A549 (cell line): Measurements from ENCODE around the gene PXDN. TPM values are rescaled to one million over a fixed set of nuclear protein-coding genes. Genes with fewer than 3 reads are reported as not detected.

Source experiments
- ATAC-seq, 2 experiments: fragments of 200-7000 bp in 1 of 2; fragments of >200 bp in 1 of 2; cut with Nextera tagmentation in 1 of 2; cut with Tn5 transposase in 1 of 2; 3 replicates each; pipeline versions ENCODE4 v1.8.0 to v1.9.1; 2018 to 2020; ENCODE audit warnings: mild to moderate bottlenecking in 1 of 2, moderate library complexity in 1 of 2
- CTCF ChIA-PET: fragments of 300-600 bp; sonication (Branson Sonifier 250); formaldehyde crosslinking; extraction: SDS; loops from one replicate; lab custom pipeline; 2021; ENCODE audit warnings: antibody characterized with exemption, inconsistent platforms; lab: Yijun Ruan, JAX
- POLR2A ChIA-PET: fragments of 350-600 bp; formaldehyde crosslinking; extraction: SDS; loops from one replicate; lab custom pipeline; 2021; ENCODE audit warnings: antibody characterized with exemption, inconsistent platforms; lab: Yijun Ruan, JAX
- DNase-seq, 2 experiments: peaks; one replicate each; pipeline versions ENCODE4 v3.0.0 to v3.0.0-alpha.2; 2011 to 2016; ENCODE audit warnings: low read depth in 1 of 2, low spot score in 1 of 2
- FAIRE-seq: peaks from 2 replicates; lab custom pipeline; 2011; peaks lifted over from hg19 to GRCh38; lab: Jason Lieb, UNC
- H3K27ac ChIP-seq, 2 experiments: fragments of >200 bp; sonication (Bioruptor Twin); formaldehyde crosslinking; 3 replicates each; pipeline ENCODE4 v1.5.1; 2016 to 2017
- H3K4me1 ChIP-seq: fragments of >200 bp; sonication (Bioruptor Twin); formaldehyde crosslinking; 3 replicates; pipeline ENCODE4 v1.6.1; 2016
- H3K4me2 ChIP-seq: fragments of >200 bp; sonication (Bioruptor Twin); formaldehyde crosslinking; 3 replicates; pipeline ENCODE4 v1.6.1; 2016
- H3K4me3 ChIP-seq: fragments of >200 bp; sonication (Bioruptor Twin); formaldehyde crosslinking; 3 replicates; pipeline ENCODE4 v1.5.1; 2016
- H3K9me3 ChIP-seq: fragments of >200 bp; sonication (Bioruptor Twin); formaldehyde crosslinking; 3 replicates; pipeline ENCODE4 v1.6.1; 2016
- BCL3 ChIP-seq: fragments of >200 bp; sonication (Bioruptor Twin); formaldehyde crosslinking; IDR thresholded peaks from 3 replicates; pipeline ENCODE4 v1.6.1; 2016
- BHLHE40 ChIP-seq: IDR thresholded peaks from 2 replicates; pipeline ENCODE4 v1.6.1; 2012; ENCODE audit warnings: low read depth, low read length, inconsistent platforms
- CHD2 ChIP-seq: fragments of 150-350 bp; IDR thresholded peaks from 2 replicates; pipeline ENCODE4 v1.6.1; 2014; ENCODE audit warnings: low read length; ENCODE audit not compliant: partially characterized antibody
- EHF ChIP-seq: fragments of 250-450 bp; sonication (Bioruptor Pico); IDR thresholded peaks from 2 replicates; pipeline ENCODE4 v1.5.0; 2020; ENCODE audit warnings: mild to moderate bottlenecking
- ELK1 ChIP-seq: fragments of 150-350 bp; IDR thresholded peaks from 2 replicates; pipeline ENCODE4 v1.6.1; 2014; ENCODE audit warnings: low read depth, mild to moderate bottlenecking, low read length
- ESRRA ChIP-seq: fragments of 150-350 bp; IDR thresholded peaks from 2 replicates; pipeline ENCODE4 v1.6.1; 2014; ENCODE audit warnings: mild to moderate bottlenecking, low read length, borderline replicate concordance
- HES2 ChIP-seq: fragments of >200 bp; sonication (Bioruptor Twin); formaldehyde crosslinking; IDR thresholded peaks from 2 replicates; pipeline ENCODE4 v1.6.1; 2016
- HEYL ChIP-seq: fragments of 250-450 bp; sonication (Bioruptor Pico); IDR thresholded peaks from 2 replicates; pipeline ENCODE4 v1.8.0; 2021; ENCODE audit warnings: mild to moderate bottlenecking, moderate library complexity
- HMGXB4 ChIP-seq: fragments of 250-450 bp; sonication (Bioruptor Pico); IDR thresholded peaks from 2 replicates; pipeline ENCODE4 v1.5.0; 2021; ENCODE audit warnings: mild to moderate bottlenecking, moderate library complexity, borderline replicate concordance
- HOXA7 ChIP-seq: fragments of 250-450 bp; sonication (Bioruptor Pico); IDR thresholded peaks from 2 replicates; pipeline ENCODE4 v1.5.0; 2020; ENCODE audit warnings: mild to moderate bottlenecking, moderate library complexity
- HOXB13 ChIP-seq: fragments of 250-450 bp; sonication (Bioruptor Pico); IDR thresholded peaks from 2 replicates; pipeline ENCODE4 v1.5.0; 2020; ENCODE audit warnings: low read depth, mild to moderate bottlenecking, moderate library complexity
- HOXB5 ChIP-seq: fragments of 250-450 bp; sonication (Bioruptor Pico); IDR thresholded peaks from 2 replicates; pipeline ENCODE4 v1.5.0; 2020; ENCODE audit warnings: mild to moderate bottlenecking, moderate library complexity
- MAX ChIP-seq: IDR thresholded peaks from 2 replicates; pipeline ENCODE4 v1.6.1; 2012
- NFE2L2 ChIP-seq: fragments of 150-350 bp; conservative IDR thresholded peaks from 2 replicates; pipeline ENCODE4 v1.6.1; 2014; ENCODE audit warnings: low read length
- PBX3 ChIP-seq: IDR thresholded peaks from 2 replicates; pipeline ENCODE4 v1.6.1; 2012
- PHF8 ChIP-seq: fragments of 200-600 bp; sonication (generic); IDR thresholded peaks from 2 replicates; pipeline ENCODE4 v1.6.1; 2016; ENCODE audit warnings: low read depth, mild to moderate bottlenecking, antibody characterized with exemption, moderate library complexity, borderline replicate concordance
- POLR2A ChIP-seq: IDR thresholded peaks from 2 replicates; pipeline ENCODE4 v1.6.1; 2012; ENCODE audit warnings: mild to moderate bottlenecking, low read length
- RAD21 ChIP-seq, 2 experiments: fragments of >200 bp in 1 of 2; sonication (Bioruptor Twin) in 1 of 2; formaldehyde crosslinking in 1 of 2; IDR thresholded peaks in 1 of 2; conservative IDR thresholded peaks in 1 of 2; 2 replicates in 1 of 2; 3 replicates in 1 of 2; pipeline ENCODE4 v1.6.1; 2012 to 2018; ENCODE audit warnings: inconsistent platforms in 1 of 2
- RCOR1 ChIP-seq: fragments of 150-350 bp; IDR thresholded peaks from 2 replicates; pipeline ENCODE4 v1.6.1; 2014; ENCODE audit warnings: antibody characterized with exemption, low read length, low read depth
- RFX5 ChIP-seq: fragments of 450-650 bp; IDR thresholded peaks from 2 replicates; pipeline ENCODE4 v1.7.1; 2014; ENCODE audit warnings: antibody characterized with exemption, mild to moderate bottlenecking, moderate library complexity
- RNF2 ChIP-seq: fragments of 200-600 bp; sonication (generic); IDR thresholded peaks from 2 replicates; pipeline ENCODE4 v1.6.1; 2016; ENCODE audit warnings: low read depth, mild to moderate bottlenecking, antibody characterized with exemption, moderate library complexity, borderline replicate concordance
- SMC3 ChIP-seq: fragments of >200 bp; sonication (Bioruptor Twin); formaldehyde crosslinking; IDR thresholded peaks from 3 replicates; pipeline ENCODE4 v1.6.1; 2018; ENCODE audit warnings: inconsistent platforms
- TFCP2L1 ChIP-seq: fragments of 250-450 bp; sonication (Bioruptor Pico); IDR thresholded peaks from 2 replicates; pipeline ENCODE4 v1.5.0; 2021; ENCODE audit warnings: mild to moderate bottlenecking
- ZNF302 ChIP-seq: fragments of 250-450 bp; sonication (Bioruptor Pico); IDR thresholded peaks from 2 replicates; pipeline ENCODE4 v1.9.0; 2021; ENCODE audit warnings: inconsistent platforms, mild to moderate bottlenecking, moderate library complexity
- WGBS: methylation state at CpG from one replicate; pipeline ENCODE4 v1.1.6; 2017; ENCODE audit errors: missing lambda C conversion rate; 5-methylcytosine and 5-hydroxymethylcytosine counted together
- polyA plus RNA-seq, 4 experiments: library from polyadenylated mRNA; depleted of rRNA in 3 of 4; stranded (reverse); fragments of >200 nt; fragmentation: RNase III in 1 of 4; extraction: RNeasy Plus Mini Kit Qiagen cat#74134 plus additional on column Dnase treatment in 1 of 4; gene quantifications; 2 replicates in 3 of 4; 3 replicates in 1 of 4; pipeline ENCODE4 v1.2.3, GENCODE V29; 2011 to 2017

Gene PXDN
- polyA plus RNA-seq, 2 of the 4 experiments (the other 2 are of a cell fraction) = 3.7 to 7.3 TPM

- Histone ChIP-seq H3K4me3 (no peak overlapping the region), H3K27ac (no peak overlapping the region)
- FAIRE-seq = no peak
These were observed 126.8 kb downstream of the PXDN start for GRCh38 chr2:1617425-1618021.

GRCh38 chr2:1614564-1614963 is 129.8 kb downstream of the PXDN start:
- Histone ChIP-seq H3K4me2 (no peak overlapping the region), H3K9me3 (no peaks in the 10 kb centered on the region), H3K4me3 (no peak overlapping the region), H3K27ac (no peak overlapping the region), H3K4me1 (no peaks in the 10 kb centered on the region)
- CTCF ChIA-PET = no interaction called here
- 48% methylated on average over 10 of the region's 10 CpGs for WGBS
- FAIRE-seq (no peak), ATAC-seq (no peak), DNase-seq (no peak)
- POLR2A ChIA-PET = no interaction called here
- TF ChIP-seq BCL3 (no peak), BHLHE40 (no peak), RCOR1 (no peak), RFX5 (no peak), SMC3 (no peak), PHF8 (no peak), HOXB13 (CRISPR knock-in tag) (no peak), NFE2L2 (no peak), HOXB5 (CRISPR knock-in tag) (no peak), ESRRA (no peak), HMGXB4 (no peak), HEYL (CRISPR knock-in tag) (no peak), RNF2 (no peak), ELK1 (no peak), TFCP2L1 (CRISPR knock-in tag) (no peak), EHF (CRISPR knock-in tag) (no peak)

More at GRCh38 chr2:1617425-1618021, 126.8 kb downstream of the PXDN start:
- no peak overlapping the region for H3K4me2 ChIP-seq
- POLR2A ChIA-PET = no interaction called here
- DNase-seq (no peak), ATAC-seq (peak; percentile 29 to 49; a peak in 1 of 6 replicates)
- no peaks in the 10 kb centered on the region for H3K4me1 ChIP-seq
- WGBS = 28% methylated on average over 11 of the region's 11 CpGs
- CTCF ChIA-PET = no interaction called here
- TF ChIP-seq HES2 = no peak
- no peak for TF ChIP-seq RAD21 (conservative IDR thresholded peaks at IDR 0.05 in 1 of 2, IDR thresholded peaks at IDR 0.05 in 1 of 2)
- no peak for TF ChIP-seq RFX5
- no peak for TF ChIP-seq BCL3
- TF ChIP-seq PBX3 = no peak
- TF ChIP-seq POLR2A = no peak
- no peak for TF ChIP-seq RNF2
- TF ChIP-seq CHD2 = no peak
- no peak for TF ChIP-seq ELK1
- TF ChIP-seq ZNF302 (CRISPR knock-in tag) = no peak
- no peak for TF ChIP-seq HOXB5 (CRISPR knock-in tag)
- TF ChIP-seq HOXA7 = no peak
- TF ChIP-seq MAX = no peak
- TF ChIP-seq, all 56 proteins: peak for 0
- H3K9me3 ChIP-seq = no peaks in the 10 kb centered on the region
